Measurements from ENCODE around the gene MOV10L1.

The MOV10L1 gene

DNA sequence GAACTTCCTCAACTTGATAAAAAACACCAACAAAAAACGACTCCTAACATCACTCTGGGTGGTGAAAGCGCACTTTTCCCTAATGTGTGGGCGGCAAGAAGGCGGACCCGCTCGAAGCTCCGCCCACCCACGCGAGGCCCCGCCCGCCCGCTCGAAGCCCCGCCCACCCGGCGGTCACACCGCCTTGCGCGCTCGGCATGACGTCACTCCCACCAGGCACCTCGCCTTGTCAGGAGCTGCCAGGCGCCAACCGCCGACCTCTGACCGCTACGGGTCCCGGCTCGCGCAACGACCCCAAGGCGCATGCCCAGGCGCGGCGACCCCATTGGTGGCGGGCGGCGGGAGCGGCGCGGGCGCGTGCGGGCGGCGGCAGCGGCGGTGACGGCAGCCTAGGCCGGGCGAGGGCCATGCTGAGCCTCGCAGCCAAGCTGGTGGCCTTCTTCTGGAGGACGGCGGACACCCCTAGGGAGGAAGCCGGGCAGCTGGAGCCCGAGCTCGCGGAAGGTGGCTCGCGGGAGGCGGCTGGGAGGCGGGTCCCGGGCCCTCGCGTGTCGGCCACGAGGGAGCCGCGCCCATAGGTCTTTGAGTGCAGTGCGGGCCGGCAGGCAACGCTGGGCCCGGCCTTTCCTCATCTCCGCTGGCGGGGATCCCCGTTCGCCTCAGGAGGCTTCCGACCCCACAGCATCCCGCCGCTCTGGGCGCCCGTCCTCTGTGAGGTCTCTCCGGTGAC lies at the start of gene MOV10L1:
TSS of gene MOV10L1 (plus strand) at position 325 of the 730 bp plus-strand sequence. CDS start at position 408, 83 bp downstream.
- DNase-seq: peak; percentile 19

- no peak for DNase-seq
These were observed 49.1 kb upstream of the MOV10L1 start for GRCh38 chr22:50040717-50041116.

DNA sequence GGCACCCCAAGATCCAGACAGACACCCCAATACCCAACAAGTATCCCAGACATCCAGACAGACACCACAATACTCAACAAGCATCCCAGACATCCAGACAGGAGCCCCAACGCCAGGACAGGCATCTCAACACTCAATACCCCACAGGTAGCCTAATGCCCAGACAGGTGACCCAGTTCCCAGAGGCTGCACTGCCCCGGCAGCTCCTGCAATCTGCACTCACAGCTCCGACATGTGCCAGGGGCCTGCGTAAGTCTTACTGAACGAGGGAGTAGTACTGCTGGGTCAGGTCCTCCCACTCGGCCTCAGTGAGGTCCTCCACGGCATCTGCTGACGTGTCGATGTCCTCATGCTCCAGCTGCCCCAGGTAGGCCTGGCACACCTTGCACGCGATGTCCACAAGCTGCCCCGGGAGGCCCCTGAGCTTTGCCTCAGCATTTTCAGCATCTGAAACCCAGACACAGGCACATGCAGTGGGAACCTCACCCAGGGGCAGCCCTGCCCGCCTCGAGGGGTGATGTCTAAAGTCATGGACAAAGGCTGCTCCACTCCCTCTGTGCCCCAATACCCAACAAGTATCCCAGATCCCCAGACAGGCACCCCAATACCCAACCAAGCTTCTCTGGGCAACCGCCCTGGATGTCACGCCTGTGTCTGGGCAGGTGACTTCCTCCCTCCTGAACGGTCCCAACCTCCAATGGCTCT lies 48.3 kb upstream of the MOV10L1 start:
- DNase-seq: no peak

GRCh38 chr22:50044485-50045118 lies 45.2 kb upstream of the MOV10L1 start:
- DNase-seq: no peak

- no peak for DNase-seq
These were observed 44.4 kb upstream of the MOV10L1 start for GRCh38 chr22:50045211-50046018.

GRCh38 chr22:50046019-50046415 lies 43.8 kb upstream of the MOV10L1 start:
- DNase-seq: no peak

DNA sequence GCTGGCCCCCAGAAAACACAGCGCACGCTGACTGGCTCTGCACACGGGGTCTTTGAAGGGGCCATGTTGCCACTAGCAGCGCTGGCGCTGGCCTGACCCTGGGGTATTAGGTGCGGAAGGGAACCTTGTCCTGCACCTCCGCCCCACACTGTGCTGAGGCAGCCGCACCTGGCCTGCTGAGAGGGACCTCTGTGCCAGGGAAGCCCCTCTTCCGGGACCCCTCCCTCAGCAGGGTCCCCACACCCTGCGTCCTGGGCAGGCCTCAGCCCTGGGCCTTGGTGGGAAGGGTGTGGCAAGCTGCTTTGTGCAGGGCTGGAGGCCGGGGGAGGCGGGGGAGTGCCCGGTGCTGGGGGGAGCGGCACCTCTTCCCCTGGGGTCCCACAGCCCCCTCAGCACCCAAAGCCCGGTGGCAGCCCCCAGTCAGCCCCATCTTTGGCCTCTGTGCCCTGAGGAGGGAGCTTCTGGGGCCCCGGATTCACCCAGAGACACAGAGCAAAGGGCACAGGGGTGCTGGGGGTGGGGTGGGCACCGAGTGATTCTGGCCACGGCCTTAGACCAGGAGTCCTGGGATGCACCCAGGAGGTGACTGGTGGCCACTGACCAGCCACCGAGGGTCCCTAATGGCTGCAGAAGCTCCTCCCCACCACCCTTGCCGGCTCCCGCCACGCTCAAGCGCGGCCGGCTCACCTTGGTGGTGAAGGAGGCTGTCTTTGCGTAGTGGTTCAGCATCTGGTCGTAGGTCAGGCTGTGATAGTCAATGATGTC lies 43.1 kb upstream of the MOV10L1 start:
- DNase-seq: no peak

DNA sequence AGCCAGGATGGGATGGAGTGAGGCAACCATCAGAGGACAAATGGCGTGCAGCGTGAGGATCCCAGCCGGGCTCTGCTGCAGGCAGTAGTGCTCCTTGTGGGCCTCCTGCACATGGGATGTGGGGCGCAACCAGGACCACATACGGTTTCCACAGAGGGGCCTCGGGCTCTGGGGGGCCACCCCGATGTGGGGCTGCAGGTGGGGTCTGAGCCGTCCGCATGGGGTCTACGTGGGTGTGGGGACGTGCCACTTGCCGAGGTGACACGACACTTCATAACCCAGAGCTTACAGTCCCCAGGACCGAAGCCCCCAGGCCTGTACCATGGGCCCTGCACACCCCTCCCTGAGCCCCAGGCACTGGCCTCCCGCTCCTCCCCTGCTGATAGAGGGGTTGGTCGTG lies 42.5 kb upstream of the MOV10L1 start:
- no peak for DNase-seq

DNA sequence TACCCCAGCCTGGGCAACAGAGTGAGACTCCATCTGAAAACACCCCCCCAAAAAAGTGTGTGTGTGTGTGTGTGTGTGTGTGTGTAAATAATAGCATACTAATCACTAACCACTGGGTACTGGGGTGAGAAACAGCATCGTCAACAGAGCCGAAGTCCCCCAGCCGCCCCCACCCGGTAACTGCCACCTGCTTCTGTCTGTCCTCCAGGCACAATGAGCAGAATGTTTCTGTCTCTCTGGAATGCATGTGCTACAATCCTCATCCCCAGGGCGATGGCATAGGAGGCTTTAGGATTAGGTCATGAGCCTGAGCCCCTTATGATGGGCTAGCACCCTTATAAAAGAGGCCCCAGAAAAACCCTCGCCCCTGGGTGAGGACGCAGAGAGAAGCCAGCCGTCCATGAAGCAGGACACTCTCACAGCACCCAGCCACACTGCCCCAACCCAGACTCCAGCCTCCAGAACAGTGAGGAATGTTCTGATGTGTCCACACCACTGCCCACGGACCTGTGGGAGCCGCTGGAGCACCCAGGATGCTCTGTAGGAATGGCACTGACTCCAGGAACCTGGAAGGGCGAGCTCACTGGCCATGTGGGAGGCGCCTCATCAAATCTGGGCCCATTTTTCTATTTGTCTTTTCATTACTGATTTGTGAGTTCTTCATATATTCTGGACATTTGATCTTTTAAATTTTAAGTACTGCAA lies 41.6 kb upstream of the MOV10L1 start:
- no peak for DNase-seq

DNA sequence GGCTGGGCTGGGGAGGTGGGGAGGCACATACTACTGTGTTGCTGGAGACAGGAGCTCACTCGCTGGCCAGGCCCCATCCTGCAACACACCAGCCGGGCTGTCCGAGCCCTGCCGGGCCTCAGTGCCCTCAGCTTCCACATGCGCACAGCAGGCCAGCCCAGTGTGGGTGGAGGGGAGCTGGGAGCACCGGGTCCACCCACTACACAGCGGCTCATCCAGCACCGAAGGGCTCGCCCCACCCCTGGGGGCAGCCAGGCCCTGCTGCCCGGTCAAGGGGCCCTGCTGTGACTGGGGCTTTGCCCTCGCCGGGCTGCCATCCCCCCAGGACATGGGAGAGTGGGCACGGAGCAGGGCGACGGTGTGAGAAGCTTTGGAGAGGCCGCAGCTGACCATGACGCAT lies 41.0 kb upstream of the MOV10L1 start:
- DNase-seq: no peak

DNA sequence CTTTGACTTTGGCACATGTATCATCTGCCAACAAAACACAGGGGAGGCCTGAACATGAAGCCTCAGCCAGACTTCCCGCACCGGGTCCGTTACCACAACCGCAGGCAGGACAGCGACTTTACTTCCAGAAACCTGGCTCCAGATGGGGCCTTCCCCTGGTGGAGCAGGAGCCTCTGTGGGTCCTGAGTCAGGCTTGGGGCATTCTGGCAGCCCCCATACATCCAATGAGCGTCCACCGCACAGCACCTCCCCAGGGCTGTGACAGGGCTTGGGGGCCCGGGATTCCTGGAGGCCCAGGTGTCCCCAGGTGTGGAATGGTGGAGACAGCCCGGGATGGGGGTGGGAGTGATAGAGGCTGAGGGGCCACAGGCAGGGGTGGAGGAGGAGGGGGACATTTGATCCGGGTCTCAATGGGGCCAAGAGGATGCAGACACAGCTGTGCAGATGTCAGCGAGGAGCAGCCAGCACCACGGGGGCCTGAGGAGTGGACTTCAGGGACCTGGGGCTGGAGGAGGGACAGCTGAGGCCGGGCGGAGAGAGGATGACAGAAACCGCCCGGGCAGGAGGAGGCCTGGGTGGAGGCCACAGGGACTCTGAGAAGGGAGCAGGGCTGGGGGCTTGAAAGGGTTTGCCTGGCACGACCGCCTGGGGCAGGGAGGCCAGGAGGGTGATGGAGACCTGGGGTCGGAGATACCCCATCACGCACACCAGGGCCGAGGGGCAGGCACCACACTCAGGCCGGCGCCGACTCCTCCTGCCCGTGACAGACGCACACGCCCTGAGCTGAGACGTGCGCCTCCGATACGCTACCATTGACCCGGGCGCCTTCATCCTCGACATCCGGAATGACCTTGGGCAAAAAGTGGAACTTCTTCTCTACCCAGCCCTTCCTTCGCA lies 40.3 kb upstream of the MOV10L1 start:
- DNase-seq: no peak

- DNase-seq: no peak
These were observed 37.9 kb upstream of the MOV10L1 start for GRCh38 chr22:50051930-50052329.

DNA sequence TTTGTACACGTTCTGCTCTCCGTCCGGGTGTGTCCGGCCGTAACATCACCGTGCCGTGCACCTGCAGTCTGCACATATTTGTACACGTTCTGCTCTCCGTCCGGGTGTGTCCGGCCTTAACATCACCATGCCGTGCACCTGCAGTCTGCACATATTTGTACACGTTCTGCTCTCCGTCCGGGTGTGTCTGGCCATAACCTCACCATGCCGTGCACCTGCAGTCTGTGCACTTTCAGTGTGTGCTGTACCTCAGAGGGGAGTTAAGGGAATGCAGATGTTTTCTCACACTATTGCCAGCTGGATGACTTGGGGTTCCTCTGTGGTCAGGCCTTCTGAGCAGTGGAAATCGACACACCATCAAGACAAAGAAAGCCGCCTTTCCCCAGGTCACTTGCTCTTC lies 35.9 kb upstream of the MOV10L1 start:
- DNase-seq: no peak

DNA sequence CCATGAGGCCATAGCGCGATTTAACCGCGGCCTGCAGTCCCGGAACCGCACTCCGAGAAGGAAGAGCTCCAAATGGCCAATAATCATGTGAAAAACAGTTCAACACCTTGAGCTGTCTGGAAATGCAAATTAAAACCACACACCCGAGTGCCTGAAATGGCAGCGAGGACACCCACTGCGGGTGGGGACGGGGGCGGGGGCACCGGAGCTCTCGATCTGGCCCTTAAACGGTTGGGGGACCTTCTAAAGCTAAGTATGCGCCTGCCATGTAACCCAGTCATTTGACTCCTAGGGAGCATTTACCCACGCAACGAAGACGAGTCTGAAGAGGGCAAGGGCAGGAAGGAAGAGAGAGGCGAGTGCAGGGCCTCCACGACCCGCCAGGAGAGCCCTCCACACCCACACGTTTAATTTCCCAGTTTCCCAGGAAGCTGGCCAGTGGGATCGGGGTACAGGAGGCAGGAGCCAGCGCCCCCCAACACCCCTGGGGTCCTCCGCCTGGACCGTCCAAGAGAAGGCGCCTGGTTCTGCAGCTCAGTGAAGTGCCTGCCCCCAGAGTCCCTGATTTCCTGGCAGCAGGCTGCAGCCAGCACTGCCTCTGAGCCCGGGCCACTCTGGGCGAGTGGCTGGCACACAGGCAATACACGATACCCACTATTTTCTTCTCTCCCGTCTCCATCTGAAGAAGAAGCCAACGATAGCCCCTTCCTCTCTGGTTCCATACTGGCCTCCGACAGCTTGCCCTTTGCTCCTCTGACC lies 33.4 kb upstream of the MOV10L1 start:
- DNase-seq: no peak

GRCh38 chr22:50057278-50058060 lies 32.3 kb upstream of the MOV10L1 start:
- no peak for DNase-seq

GRCh38 chr22:50058061-50058905 lies 31.5 kb upstream of the MOV10L1 start, which contains the start of gene TTLL8:
Gene TTLL8, minus strand, starts transcription at chr22:50058298.
- DNase-seq: no peak

GRCh38 chr22:50058906-50059880 lies 30.6 kb upstream of the MOV10L1 start:
- peak; percentile 31 for DNase-seq
